Daoy (cell line): Measurements from ENCODE around the gene ENPP7. TPM values are rescaled to one million over a fixed set of nuclear protein-coding genes. Genes with fewer than 3 reads are reported as not detected.

Experiments
- DNase-seq: peaks from one replicate; pipeline ENCODE4 v3.0.0-alpha.2; 2015; ENCODE audit warnings: low read depth
- total RNA-seq: library from RNA; depleted of rRNA; stranded (reverse); fragments of >200 nt; shearing (Covaris generic); gene quantifications from 2 replicates; pipeline ENCODE4 v1.2.3, GENCODE V29; 2014

The ENPP7 gene
- total RNA-seq, 1 experiment from 2014 or later = not detected

DNA sequence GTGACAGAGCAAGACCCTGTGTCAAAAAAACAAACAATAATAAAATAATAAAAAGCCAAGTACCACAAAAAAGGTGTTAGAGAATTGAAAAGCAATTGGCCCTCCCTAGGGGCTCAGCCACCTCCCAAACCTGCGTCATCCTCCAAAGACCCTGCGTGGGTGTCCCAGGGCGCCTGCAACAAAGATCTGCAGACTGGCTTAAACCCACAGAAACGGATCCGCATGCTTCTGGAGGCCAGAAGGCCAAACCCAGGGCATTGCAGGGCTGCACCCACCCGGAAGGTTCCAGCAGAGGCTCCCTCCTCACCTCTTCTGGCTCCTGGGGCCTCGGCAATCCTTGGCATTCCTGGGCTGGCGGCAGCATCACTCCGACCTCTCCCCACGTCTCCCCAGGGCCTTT is 1.5 kb downstream of the ENPP7 start:
- DNase-seq = no peak

DNA sequence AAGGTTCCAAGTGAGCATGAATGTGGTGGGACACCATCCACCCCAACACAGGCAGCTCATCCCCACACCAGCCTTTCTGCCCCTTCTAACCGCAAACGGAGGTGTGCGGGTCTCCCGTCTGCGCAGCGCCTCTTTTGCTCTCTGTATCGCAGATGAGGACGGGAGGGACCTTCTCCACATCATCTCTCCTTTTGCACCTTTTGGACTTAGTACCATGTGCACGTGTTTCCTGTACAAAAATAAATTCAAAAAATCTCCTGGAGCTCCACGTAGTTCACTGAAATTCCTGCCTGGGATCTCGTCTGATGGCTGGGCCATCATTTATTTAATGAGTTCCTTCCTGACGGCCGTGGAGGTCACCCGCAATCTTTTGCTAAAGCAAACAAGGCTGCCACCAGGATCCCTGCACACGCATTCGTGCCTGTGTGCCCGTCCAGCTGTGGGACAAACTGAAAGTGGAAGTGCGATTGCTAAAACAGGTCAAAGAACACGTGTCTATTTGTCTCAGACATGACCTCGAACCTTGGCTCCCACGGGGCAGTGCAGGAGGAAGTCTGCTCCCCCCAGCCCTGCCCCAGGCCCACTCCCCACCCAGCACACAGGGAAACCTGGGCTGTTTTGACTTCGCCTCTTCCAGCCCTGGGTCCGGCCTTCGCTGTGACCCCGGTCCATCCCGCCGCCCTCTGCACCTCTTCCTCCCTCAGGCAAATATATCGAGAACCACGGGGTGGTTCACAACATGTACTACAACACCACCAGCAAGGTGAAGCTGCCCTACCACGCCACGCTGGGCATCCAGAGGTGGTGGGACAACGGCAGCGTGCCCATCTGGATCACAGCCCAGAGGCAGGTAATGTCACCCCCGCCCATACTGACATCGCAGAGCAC is 2.3 kb downstream of the ENPP7 start:
- DNase-seq = no peak

DNA sequence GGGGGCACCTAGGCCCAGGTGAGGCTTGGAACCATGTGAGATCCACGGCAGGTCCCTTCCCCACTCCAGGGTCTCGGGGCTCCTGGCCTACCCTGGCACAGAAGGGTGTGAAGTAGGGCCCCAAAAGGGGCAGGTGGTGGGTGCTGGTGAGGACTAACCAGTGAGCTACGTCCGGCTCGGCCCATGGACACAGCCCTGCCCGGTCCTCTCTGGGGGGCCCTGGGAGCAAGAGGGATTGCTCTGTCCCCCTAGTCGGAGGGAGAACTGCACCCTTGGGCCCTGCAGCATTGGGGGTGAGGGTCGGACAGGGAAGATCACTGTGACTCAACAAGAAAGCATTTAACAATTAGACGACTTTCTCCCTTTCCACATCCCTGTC is 2.9 kb downstream of the ENPP7 start:
- DNase-seq = no peak

DNA sequence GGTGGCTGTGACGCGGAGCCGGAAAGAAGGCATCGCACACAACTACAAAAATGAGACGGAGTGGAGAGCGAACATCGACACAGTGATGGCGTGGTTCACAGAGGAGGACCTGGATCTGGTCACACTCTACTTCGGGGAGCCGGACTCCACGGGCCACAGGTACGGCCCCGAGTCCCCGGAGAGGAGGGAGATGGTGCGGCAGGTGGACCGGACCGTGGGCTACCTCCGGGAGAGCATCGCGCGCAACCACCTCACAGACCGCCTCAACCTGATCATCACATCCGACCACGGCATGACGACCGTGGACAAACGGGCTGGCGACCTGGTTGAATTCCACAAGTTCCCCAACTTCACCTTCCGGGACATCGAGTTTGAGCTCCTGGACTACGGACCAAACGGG is 4.4 kb downstream of the ENPP7 start:
- no peak for DNase-seq

DNA sequence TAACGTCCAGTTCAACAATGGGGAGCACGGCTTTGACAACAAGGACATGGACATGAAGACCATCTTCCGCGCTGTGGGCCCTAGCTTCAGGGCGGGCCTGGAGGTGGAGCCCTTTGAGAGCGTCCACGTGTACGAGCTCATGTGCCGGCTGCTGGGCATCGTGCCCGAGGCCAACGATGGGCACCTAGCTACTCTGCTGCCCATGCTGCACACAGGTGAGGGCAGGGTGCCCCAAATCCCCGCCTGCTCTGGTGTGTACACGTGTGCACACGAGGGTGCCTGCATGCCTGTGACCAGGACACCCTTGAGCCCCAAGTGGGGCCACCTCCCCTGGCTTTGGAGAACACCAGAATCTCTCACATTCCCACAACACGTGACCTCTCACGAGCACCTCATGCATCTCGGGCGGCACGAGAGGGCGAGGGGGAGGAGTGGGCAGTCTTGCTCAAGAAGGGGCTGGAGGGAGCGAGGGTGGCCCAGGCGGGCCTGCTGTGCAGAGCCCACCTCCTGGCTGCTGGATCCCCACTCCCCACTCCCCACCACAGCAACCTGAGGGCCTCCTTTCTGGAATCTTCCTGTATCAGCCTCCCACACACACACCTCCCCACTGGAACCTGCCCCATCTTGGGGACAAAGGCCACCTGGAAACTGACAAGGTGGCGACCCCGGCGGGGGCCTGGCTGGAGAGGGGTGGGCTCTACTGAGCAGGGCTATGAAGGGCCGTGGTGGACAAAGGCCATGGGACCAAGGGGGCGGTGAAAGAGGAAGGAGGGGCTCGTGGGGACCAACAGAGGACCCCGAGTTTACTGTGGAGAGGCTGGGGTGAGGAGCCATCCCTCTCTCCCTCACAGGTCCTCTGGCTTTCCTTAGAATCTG is 6.5 kb downstream of the ENPP7 start:
- DNase-seq = no peak

DNA sequence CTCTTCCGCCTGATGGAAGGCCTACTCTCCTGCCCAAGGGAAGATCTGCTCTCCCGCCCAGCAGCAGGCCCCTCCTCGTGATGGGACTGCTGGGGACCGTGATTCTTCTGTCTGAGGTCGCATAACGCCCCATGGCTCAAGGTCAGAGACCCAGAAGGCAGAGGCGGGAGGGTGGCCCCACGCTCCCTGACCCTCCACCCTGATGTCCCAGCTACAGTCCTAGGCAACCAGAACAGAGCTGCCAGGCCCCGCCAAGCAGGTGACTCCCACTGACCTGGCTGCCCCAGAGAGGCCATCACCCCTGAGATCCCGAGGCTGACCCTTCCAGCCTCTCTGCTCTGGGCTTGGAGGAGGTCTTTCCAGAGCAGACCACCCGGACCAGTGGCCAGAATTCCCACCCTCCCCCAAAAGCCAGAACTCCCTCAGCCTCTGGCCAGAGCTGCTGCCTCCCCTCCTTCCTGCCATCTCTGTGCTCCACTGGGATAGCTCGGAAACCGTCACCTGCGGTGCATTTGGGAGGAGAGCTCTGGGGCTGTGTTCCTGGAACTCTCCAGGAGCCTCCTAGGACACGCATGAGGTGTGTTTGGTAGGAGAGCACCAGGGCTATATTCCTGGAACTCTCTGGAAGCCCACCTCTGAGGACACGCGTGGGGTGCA is 7.3 kb downstream of the ENPP7 start:
- no peak for DNase-seq

DNA sequence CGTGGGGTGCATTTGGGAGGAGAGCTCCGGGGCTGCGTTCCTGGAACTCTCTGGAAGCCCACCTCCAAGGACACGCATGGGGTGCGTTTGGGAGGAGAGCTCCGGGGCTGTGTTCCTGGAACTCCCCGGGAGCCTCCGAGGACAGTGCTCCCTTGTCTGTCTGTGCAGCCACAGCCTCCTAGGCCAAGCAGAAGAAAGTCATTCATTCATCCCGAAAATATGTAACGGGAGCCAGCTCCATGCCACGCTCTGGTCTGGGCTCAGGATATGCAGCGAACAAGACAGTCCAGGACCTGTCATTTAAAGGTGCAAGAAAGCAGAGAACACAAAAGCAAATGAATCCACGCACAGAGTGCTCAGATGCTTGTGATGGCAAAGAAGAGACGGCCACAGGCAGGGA is 7.9 kb downstream of the ENPP7 start:
- DNase-seq = no peak

DNA sequence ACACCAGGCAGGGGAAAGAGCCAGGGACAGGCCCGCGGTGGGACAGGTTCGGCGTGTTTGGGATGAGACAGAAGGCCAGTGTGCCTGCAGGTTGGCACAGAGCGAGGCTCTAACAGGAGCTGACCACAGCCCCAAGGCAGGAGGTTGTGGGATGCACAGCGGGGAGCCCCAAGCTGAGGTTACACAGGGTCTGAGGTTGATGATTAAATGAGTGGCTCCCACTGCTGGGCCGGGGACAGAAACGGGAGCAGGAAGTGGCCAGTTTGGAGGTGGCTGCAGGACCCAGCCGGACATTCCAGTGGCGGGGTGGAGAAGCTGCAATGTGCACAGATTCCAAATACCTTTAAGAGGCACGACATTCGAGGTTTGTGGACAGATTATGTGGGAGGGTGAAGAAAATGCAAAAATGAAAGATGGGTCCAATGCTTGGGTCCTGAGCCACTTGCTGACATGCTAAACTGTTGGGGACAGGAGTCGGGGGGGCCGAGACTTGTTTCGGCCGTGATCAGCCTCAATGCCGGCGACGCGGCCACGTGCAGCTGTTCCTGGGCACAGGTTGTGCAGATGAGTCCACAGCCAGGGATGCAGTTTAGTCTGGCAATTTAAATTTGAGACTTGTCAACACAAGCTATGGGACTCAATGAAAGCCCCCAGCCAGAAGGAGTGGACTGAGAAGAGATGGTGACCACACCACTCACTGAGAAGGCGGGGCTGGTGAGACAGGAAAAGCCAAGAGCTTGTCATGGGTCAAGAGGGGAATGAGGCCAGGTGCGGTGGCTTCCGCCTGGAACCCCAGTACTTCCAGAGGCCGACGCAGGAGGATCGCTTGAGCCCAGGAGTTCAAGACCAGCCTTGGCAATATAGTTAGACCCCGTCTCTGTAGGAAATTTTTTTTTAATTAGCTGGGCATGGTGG is 8.7 kb downstream of the ENPP7 start:
- peak; percentile 58 for DNase-seq

DNA sequence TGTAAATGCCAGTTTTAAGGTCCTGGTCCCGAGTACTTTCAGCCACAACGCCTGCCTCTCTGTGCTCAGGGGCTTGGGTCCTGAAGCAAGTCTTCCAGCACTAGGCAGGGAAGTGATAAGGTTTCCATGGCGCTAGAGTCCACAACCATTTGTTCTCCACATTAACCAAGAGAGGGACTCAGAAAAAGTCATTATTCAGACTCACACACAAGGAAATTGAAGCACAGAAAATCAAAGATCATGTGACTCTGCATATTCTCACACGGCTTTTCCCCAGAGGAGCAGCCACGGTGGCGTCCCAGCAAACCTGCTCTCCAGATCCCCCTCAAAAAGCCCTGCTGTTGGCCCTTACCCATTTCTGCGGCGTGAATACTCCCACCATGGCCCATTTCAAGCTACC is 9.7 kb downstream of the ENPP7 start:
- DNase-seq = no peak

DNA sequence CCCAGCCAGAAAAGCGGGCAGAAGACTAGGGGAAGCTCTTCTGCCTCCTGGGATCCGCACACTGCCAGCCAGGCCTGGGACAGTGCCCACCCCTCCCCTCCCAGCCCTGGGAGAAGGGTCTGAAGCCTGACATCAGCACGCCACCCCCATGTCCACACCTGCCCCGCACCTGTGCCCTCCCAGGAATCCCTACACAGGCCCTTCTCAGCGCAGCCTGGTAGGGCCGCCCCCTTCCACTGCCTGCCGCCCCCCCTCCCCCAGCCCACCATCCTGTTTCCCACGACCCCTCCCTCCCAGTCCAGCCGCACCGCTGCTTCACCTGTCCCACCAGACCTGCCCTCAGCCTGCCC is 10.6 kb downstream of the ENPP7 start:
- DNase-seq = no peak

DNA sequence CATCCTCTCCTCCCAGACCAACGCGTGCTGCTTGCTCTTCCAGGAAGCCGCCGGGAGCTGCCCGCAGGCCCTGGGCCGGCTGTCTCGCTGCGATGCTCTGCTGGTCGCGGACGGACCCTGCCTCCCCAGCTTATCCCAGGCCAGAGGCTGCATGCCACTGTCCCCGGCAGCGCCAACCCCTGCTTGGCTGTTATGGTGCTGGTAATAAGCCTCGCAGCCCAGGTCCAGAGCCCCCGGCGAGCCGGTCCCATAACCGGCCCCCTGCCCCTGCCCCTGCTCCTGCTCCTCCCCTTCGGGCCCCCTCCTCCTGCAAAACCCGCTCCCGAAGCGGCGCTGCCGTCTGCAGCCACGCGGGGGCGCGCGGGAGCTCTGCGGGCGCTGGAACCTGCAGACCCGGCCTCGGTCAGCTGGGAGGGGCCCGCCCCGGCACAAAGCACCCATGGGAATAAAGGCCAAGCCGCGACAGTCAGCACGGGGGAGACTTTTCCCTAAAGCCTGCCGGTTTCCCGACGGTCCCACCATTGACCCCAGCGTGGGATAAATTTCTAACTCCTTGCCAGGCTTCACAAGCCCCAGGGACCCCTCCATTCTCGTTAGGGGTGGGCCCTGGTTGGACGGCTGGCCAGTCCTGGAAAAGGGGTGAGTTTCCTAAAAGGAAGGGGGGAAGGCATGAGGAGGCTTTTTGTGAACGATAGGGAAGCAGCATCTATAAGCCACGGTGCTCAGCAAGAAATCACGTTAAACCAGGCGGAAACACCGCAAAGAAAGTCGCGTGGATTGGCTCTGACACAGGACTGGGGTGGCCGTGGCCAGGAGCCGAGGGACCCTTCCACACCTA is 11.2 kb downstream of the ENPP7 start:
- DNase-seq = peak; percentile 73

DNA sequence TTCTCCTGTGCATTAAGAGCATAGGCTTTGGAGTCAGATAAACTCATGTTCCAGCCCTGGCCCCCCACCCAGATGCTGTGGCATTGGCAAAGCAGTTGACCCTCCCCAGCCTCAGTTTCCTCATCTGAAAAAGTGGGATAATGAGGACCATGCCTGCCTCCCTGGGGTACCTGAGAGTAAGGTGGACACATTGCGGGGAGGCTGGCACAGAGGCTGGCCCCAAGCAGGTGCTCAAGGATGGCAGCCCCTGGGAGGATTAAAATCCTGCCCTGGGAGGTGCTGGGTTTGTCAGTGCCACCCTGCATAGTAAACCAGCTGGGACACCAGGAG is 11.8 kb downstream of the ENPP7 start:
- DNase-seq = no peak

DNA sequence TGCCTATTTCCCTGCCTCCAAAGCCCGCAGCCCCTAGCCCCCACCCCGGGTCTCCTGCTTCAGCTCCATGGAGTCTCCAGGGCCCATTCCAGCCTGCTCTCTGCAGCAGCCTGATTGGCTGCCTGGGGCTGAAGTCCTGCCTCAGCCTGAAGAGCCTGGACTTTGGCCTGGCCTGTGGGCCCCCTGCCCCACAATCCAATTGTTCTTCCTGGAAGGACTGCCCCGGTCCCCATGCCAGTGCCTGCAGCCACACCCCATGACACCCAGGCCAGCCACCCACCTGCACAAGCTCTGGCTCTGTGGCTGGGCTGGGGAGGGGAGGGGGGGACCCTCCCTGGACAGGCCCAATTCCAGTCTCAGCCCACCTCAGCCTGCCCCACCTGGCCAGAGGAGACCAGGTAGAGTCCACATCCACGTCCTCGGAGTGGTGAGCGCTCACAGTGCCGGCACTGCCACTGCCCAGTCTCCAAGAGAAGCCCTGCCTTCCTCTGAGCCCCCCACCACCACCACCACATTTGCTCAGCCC is 12.3 kb downstream of the ENPP7 start:
- no peak for DNase-seq

DNA sequence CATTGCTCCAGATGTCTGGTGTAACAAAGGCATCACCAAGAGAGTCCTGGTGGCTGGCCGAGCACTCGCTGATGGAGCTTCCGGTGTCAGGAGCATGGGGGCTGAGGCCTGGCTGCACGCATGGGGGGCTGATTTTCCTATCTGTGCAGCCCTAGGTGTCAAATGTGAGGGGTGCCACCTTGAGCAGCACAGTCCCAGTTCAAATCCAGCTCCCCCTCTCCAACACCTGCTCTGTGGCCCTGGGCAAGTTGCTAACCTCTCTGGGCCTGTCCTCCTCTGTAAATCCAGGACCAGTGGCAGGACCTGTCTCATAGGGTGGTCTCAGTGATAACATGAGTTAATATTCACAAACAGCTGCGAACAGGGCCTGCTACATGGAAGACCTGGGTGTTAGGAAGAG is 12.9 kb downstream of the ENPP7 start:
- DNase-seq = no peak

DNA sequence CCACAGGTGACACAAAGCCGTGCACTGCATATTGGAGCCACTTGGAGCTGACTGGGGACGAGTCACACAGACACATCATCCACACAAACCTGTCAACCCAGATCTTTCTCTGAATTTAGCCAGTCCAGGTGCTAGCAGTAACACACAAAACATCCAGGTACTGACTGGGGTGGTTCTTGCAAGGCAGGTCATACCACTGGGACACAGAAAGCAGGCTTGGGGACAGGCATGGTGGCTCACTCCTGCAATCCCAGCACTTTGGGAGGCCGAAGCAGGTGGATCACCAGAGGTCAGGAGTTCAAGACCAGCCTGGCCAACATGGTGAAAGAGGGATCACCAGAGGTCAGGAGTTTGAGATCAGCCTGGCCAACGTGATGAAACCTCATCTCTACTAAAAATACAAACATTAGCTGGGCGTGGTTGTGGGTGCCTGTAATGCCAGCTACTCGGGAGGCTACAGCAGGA is 14.9 kb downstream of the ENPP7 start:
- no peak for DNase-seq

DNA sequence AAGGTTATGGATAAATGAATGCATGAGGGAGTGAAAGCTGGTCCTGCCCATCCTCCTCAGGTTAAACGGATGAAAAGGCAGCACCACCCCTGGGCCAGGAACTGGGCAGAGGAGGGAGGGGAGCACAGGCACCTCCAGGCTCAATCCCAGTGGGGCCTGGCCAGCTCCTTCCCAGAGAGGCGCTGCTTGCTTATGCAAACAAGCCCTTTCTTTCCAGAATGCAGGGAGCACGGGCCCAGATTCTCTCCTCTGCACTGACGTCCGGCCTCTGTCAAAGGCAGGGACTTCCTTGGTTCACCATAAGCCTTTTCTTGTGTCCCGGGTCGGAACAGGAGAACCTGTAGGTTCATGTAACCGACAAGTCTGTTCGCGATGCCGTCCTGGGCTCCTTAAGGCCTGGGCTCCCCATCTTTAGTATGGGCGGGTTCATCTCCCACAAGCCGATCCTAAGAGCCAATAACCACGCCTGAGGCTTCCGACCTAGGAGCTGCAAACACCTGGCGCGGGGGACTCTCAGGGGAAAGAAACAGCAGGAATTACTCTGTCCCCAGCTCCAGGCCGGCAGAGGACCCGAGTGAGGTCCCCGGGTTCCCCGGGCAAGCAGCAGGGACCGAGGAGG is 16.3 kb downstream of the ENPP7 start:
- DNase-seq = no peak

DNA sequence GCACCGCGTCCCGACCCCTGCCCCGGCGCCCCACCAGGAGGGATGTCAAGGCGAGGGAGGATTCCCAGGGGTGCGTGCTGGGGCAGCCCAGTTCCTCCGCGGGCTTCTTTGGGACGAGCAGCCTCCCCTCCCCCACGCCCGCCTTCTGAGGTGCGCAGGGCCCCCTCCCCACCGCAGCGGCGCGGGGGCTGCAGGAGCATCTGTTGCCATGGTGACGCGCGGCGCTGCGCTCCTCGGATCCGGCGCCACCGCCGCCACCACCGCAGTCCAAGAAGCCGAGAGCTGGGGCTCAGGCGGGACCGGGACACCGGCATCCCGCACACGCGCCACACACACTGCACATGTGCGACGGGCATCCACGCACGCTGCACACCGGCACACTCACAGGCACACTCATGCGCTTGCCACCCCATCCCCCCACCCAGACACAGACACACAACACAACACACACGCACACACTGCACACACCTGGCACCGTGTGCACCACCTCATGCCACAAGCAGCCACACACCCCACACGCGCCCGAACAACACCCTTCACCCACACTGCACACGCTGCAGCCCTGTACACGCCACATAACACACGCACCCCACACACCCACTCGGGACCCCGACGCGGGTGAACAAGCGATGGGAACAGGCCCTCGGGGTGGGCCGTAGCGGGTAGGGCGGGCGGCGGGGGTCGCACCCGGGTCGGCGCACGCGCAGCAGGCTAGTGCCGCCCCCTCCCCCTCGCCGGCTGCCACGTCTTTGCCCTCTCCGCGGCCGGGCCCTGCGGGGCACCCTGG is 17.0 kb downstream of the ENPP7 start:
- no peak for DNase-seq

DNA sequence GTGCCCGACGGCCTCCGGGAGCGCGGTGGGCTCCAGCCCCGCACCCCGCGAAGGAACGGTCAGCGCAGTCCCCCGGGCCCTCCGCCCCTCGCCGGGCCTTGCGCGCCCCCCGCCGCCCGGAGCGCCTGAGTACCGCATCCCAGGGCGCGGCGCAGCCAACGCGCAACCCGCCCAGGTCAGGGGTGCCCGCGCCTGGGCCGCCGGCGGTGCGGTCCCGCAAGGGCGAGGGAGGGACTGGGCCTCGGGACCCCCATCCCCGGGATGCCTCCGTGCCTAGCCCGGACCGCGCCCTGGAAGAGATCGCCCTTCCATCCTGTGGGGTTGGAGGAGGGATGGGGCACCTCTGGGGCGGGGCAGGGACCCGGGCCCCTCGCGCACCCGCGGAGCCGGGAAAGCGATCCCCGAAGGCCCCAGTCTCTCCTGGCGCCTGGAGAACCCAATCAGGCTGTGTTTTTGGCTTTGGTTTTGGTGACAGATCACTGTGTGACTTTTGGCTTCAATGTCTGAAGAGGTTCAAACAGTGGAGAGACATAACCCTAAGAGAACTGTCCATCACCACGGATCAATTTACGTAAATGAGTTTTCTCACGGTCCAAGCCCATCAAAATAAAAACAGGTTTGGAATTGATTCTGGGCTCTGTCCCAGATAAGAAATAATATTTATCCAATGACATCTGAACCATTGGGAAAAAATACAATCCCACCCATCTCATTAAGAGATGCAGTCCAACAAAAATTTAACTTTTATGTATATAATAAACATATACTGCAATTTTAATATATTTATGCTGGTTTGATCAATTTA is 17.8 kb downstream of the ENPP7 start:
- DNase-seq = no peak
